HuH-7.5 (cell line): ENCODE results near the gene CSNK1E.

ENCODE experiments used
- DNase-seq: peaks from one replicate; pipeline ENCODE4 v3.0.0; 2011; ENCODE audit warnings: low spot score

CSNK1E gene

GRCh38 chr22:38305471-38306448 lies 11.5 kb downstream of the CSNK1E start:
- no peak for DNase-seq

- DNase-seq: no peak
Observed at GRCh38 chr22:38304526-38304925, 12.7 kb downstream of the CSNK1E start.

GRCh38 chr22:38303974-38304373 lies 13.3 kb downstream of the CSNK1E start:
- no peak for DNase-seq

- DNase-seq: no peak
Observed at GRCh38 chr22:38302906-38303305, 14.3 kb downstream of the CSNK1E start.

- no peak for DNase-seq
Observed at GRCh38 chr22:38300946-38301345, 16.3 kb downstream of the CSNK1E start.

GRCh38 chr22:38300197-38300945 lies 16.9 kb downstream of the CSNK1E start:
- no peak for DNase-seq

GRCh38 chr22:38299770-38300102 lies 17.5 kb downstream of the CSNK1E start:
- no peak for DNase-seq

GRCh38 chr22:38298312-38299005 lies 18.8 kb downstream of the CSNK1E start:
- DNase-seq: no peak

GRCh38 chr22:38296372-38296771 lies 20.9 kb downstream of the CSNK1E start:
- DNase-seq: no peak

GRCh38 chr22:38295863-38296262 lies 21.4 kb downstream of the CSNK1E start:
- no peak for DNase-seq

- no peak for DNase-seq
Observed at GRCh38 chr22:38295339-38295738, 21.9 kb downstream of the CSNK1E start.

- DNase-seq: no peak
Observed at GRCh38 chr22:38294193-38294592, 23.0 kb downstream of the CSNK1E start.

- DNase-seq: no peak
Observed at GRCh38 chr22:38292694-38293093, 24.5 kb downstream of the CSNK1E start.

GRCh38 chr22:38291201-38291777 lies 25.9 kb downstream of the CSNK1E start:
- no peak for DNase-seq

- DNase-seq: no peak
Observed at GRCh38 chr22:38290347-38290746, 26.9 kb downstream of the CSNK1E start.

- no peak for DNase-seq
Observed at GRCh38 chr22:38289583-38290082, 27.6 kb downstream of the CSNK1E start.

- no peak for DNase-seq
Observed at GRCh38 chr22:38286915-38287669, 30.1 kb downstream of the CSNK1E start.

GRCh38 chr22:38285018-38285417 lies 32.2 kb downstream of the CSNK1E start:
- DNase-seq: no peak

- no peak for DNase-seq
Observed at GRCh38 chr22:38284042-38284402, 33.2 kb downstream of the CSNK1E start.

GRCh38 chr22:38282397-38282796 lies 34.8 kb downstream of the CSNK1E start:
- DNase-seq: no peak

GRCh38 chr22:38276166-38276565 lies 41.1 kb downstream of the CSNK1E start:
- no peak for DNase-seq
